Renal cortical epithelial cell (primary cell): ENCODE data around the gene RPL28. TPM values are rescaled to one million over a fixed set of nuclear protein-coding genes. Genes with fewer than 3 reads are reported as not detected.

Source experiments
- DNase-seq: peaks from one replicate; pipeline ENCODE4 v3.0.0-alpha.2; 2011; ENCODE audit warnings: low read depth
- total RNA-seq: library from RNA; depleted of rRNA; stranded (reverse); fragments of >200 nt; gene quantifications from 2 replicates; pipeline ENCODE4 v1.2.3, GENCODE V29; 2014

RPL28 gene
- total RNA-seq, 1 donor from 2014 or later: 303 TPM

- DNase-seq: no peak
These were observed 65.6 kb downstream of the RPL28 start for GRCh38 chr19:55451163-55451964.

- no peak for DNase-seq
These were observed 66.4 kb downstream of the RPL28 start for GRCh38 chr19:55451965-55452748.

Other genes starting within 250 kb of the RPL28 start
- 1.9 and 5.9 TPM in 2 replicates for gene TNNT1, start 236.7 kb upstream of the RPL28 start, total RNA-seq
- 0.15 TPM in 1 of 2 replicates, not detected in the other for gene TNNI3, start 228.2 kb upstream of the RPL28 start, total RNA-seq
- gene DNAAF3, start 219.3 kb upstream of the RPL28 start, total RNA-seq: 2.8 and 2.9 TPM in 2 replicates
- 1.0 TPM in 1 of 2 replicates, not detected in the other for gene SYT5, start 205.6 kb upstream of the RPL28 start, total RNA-seq
- gene PTPRH, start 176.4 kb upstream of the RPL28 start, total RNA-seq: 0.55 and 4.9 TPM in 2 replicates
- 0.94 TPM in 1 of 2 replicates, not detected in the other for gene TMEM86B, start 157.2 kb upstream of the RPL28 start, total RNA-seq
- gene PPP6R1, start 126.9 kb upstream of the RPL28 start, total RNA-seq: 22.1 and 74.3 TPM in 2 replicates
- gene HSPBP1, start 105.8 kb upstream of the RPL28 start, total RNA-seq: 38.6 and 46.9 TPM in 2 replicates
- 0.52 and 4.5 TPM in 2 replicates for gene BRSK1, start 101.9 kb upstream of the RPL28 start, total RNA-seq
- not detected in 2 replicates for gene TMEM150B, start 60.6 kb upstream of the RPL28 start, total RNA-seq
- 4.9 and 10.4 TPM in 2 replicates for gene KMT5C, start 46.1 kb upstream of the RPL28 start, total RNA-seq
- 0.25 TPM in 1 of 2 replicates, not detected in the other for gene COX6B2, start 31.2 kb upstream of the RPL28 start, total RNA-seq
- gene GARIN5B, start 22.7 kb upstream of the RPL28 start, total RNA-seq: not detected in 2 replicates
- gene IL11, start 15.5 kb upstream of the RPL28 start, total RNA-seq: 3.7 and 38.4 TPM in 2 replicates
- gene TMEM190, start 9.1 kb upstream of the RPL28 start, total RNA-seq: not detected in 2 replicates
- gene TMEM238, start 1.6 kb upstream of the RPL28 start, total RNA-seq: 3.4 and 13.7 TPM in 2 replicates
- gene UBE2S, start 21.9 kb downstream of the RPL28 start, total RNA-seq: 13.6 and 45.3 TPM in 2 replicates
- gene SHISA7, start 57.4 kb downstream of the RPL28 start, total RNA-seq: not detected in 2 replicates
- gene ISOC2, start 75.7 kb downstream of the RPL28 start, total RNA-seq: 64.3 and 69.8 TPM in 2 replicates
- gene C19orf85, start 78.8 kb downstream of the RPL28 start, total RNA-seq: not detected in 2 replicates
- 3.5 and 6.0 TPM in 2 replicates for gene ZNF628, start 90.7 kb downstream of the RPL28 start, total RNA-seq
- gene NAT14, start 99.3 kb downstream of the RPL28 start, total RNA-seq: 21.2 and 39.4 TPM in 2 replicates
- 5.0 and 69.4 TPM in 2 replicates for gene SSC5D, start 102.5 kb downstream of the RPL28 start, total RNA-seq
- gene SBK2, start 151.2 kb downstream of the RPL28 start, total RNA-seq: 2.1 TPM in 1 of 2 replicates, not detected in the other
- gene SBK3, start 159.6 kb downstream of the RPL28 start, total RNA-seq: not detected in 2 replicates
- 3.1 and 12.4 TPM in 2 replicates for gene ZNF579, start 194.9 kb downstream of the RPL28 start, total RNA-seq
- gene FIZ1, start 213.6 kb downstream of the RPL28 start, total RNA-seq: 4.2 and 7.4 TPM in 2 replicates
- gene ZNF524, start 214.4 kb downstream of the RPL28 start, total RNA-seq: 8.3 and 9.3 TPM in 2 replicates
- gene ZNF865, start 219.7 kb downstream of the RPL28 start, total RNA-seq: 1.0 and 5.8 TPM in 2 replicates
- 3.5 and 7.0 TPM in 2 replicates for gene ZNF784, start 238.6 kb downstream of the RPL28 start, total RNA-seq